Panc1 (cell line): Measurements from ENCODE around the gene LRRN3.

Experiments
- CTCF ChIP-seq: fragments of 450-650 bp; IDR thresholded peaks from 2 replicates; pipeline ENCODE4 v1.5.1; 2017; ENCODE audit warnings: mild to moderate bottlenecking
- POLR2AphosphoS5 ChIP-seq: IDR thresholded peaks from 2 replicates; pipeline ENCODE4 v1.6.1; 2012; ENCODE audit warnings: mild to moderate bottlenecking, low read depth, low read length, moderate library complexity
- REST ChIP-seq, 2 experiments: IDR thresholded peaks; 2 replicates each; pipeline ENCODE4 v1.6.1; 2011 to 2012; ENCODE audit warnings: low read depth in 2 of 2, control low read depth in 1 of 2, low read length in 1 of 2, mild to moderate bottlenecking in 1 of 2, moderate library complexity in 1 of 2; ENCODE audit not compliant: insufficient read depth in 1 of 2
- SIN3A ChIP-seq: IDR thresholded peaks from 2 replicates; pipeline ENCODE4 v1.6.1; 2012; ENCODE audit warnings: low read depth, mild to moderate bottlenecking, low read length, moderate library complexity, borderline replicate concordance; ENCODE audit not compliant: insufficient read depth
- TCF7L2 ChIP-seq: IDR thresholded peaks from 2 replicates; pipeline ENCODE4 v1.6.1; 2011; ENCODE audit warnings: mild to moderate bottlenecking, low read depth, low read length, inconsistent platforms

GRCh38 chr7:111093496-111093895 lies 2.6 kb downstream of the LRRN3 start:
- no peak for TF ChIP-seq CTCF
- TF ChIP-seq POLR2AphosphoS5, result no peak
- no peak for TF ChIP-seq REST (IDR thresholded peaks at IDR 0.05; ENCODE audit: insufficient read depth in 1 of 2, low read depth in 2 of 2, low read length in 1 of 2)
- TF ChIP-seq SIN3A, result no peak
- TF ChIP-seq TCF7L2, result no peak
